LNCAP (cell line): ENCODE results near the gene C1orf116.

Experiments used
- TF ChIP-seq, protein P1 (sequence below): fragments of 450-650 bp; IDR thresholded peaks from 2 replicates; pipeline ENCODE4 v1.5.1; 2017; ENCODE audit warnings: mild to moderate bottlenecking

The C1orf116 gene

DNA sequence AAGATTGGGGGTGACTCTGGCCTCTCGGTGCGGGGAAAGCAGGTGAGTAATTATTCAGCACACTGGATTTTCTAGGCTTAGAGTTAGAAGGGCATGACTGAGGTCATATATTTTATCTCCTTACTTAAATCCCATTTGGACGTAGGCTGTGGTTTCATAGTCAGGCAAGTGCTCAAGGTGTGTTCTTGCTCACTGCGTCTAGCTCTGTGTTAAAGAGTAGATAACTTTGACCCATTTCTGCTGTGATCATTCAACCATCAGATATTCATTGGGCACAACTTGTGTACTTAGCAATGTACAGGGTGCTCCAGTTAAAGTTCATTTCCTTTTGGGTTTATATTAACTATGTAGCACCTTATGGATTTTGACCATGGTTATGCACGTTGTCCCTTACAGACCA, 35.1 kb upstream of the C1orf116 start:
- TF ChIP-seq, protein P1, sequence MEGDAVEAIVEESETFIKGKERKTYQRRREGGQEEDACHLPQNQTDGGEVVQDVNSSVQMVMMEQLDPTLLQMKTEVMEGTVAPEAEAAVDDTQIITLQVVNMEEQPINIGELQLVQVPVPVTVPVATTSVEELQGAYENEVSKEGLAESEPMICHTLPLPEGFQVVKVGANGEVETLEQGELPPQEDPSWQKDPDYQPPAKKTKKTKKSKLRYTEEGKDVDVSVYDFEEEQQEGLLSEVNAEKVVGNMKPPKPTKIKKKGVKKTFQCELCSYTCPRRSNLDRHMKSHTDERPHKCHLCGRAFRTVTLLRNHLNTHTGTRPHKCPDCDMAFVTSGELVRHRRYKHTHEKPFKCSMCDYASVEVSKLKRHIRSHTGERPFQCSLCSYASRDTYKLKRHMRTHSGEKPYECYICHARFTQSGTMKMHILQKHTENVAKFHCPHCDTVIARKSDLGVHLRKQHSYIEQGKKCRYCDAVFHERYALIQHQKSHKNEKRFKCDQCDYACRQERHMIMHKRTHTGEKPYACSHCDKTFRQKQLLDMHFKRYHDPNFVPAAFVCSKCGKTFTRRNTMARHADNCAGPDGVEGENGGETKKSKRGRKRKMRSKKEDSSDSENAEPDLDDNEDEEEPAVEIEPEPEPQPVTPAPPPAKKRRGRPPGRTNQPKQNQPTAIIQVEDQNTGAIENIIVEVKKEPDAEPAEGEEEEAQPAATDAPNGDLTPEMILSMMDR: no peak

DNA sequence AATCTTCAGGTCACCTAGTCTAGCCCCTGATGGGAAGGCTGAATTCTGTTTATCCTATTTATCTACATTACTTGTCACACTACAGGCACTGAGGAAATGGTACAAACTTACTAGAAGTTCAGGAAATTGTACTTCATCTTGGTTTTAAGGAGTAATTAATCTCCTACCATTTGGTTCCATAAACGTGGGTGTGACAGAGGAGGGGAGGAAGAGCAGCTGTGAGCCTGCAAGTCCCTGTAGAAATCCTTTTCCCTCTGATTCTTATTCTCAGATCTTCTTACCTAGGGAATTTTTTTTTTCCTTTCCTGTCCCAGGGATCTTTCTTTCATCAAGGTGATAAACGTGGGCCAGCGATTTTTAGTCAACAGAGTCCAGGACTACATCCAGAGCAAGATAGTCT, 34.6 kb upstream of the C1orf116 start:
- TF ChIP-seq, protein P1: no peak

DNA sequence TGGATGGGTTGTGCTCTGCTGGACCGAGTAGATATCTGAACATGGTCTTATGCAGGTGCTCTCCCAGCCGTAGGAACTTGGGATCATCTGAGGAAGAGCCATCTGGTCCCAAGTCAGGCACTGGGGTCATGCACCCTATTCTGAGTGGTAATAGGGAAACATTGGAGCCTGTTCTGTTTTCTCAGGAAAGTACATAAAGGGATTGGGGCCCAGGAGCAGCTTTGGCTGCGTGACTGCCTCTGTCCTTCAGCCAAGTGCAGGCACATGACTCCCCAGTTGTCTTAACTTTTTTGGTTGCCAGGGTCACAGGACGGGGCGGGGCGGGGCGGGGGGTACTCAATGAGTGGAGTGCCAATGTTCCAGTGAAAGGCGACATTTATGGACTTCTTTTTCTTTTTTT, 32.0 kb upstream of the C1orf116 start:
- TF ChIP-seq, protein P1: no peak

DNA sequence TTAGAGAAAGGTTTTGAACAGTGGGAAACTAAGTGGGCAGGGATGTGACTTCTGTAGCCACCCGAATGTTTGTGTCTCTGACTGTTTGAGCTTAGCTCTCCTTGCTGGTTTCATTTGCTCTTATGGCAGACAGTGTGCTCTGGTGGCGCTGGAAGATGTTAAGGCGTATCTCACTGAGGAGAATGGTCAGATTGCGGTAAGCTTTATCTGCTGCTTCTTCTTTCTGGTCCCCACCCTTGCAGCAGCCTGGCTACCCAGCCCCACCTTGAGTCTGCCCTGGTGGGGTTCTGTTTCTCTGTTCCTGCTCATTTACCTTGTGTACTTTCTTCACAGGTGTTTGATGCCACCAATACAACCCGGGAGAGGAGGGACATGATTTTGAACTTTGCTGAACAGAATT, 30.5 kb upstream of the C1orf116 start:
- TF ChIP-seq, protein P1: no peak

DNA sequence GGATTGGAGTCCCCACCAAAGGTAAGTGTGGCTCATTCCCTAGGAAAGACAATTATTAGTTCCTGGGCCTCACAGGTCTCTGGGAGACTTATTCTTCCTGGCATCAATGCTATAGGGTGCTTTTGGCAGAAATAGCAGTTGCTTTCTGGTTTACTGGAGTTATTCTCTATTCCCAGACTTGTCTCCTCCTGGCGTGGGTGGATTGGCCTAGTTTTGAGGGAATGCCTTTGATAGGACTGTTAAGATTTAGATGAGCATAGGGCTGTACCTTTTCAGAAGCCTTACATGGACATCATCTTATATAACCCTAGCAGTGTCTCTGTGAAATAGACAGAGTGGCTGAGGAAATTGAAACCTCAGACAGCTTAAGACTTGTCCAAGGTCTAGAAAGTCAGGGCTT, 29.5 kb upstream of the C1orf116 start:
- TF ChIP-seq, protein P1: no peak

DNA sequence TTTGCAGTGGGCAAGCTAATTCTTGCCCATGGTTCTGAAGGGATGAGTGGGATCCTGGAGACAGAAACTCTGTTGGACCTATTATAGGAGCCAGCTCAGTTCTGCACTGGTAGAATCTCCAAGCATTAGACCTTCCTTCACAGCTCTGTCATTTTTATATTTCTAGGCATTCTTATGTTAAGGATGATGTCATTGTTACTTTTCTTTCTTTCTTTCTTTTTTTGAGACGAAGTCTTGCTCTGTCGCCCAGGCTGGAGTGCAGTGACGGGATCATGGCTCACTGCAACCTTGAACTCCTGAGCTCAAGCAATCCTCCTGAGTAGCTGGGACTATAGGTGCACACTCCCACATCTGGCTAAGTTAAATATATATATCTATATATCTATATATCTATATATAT, 28.0 kb upstream of the C1orf116 start:
- TF ChIP-seq, protein P1: no peak

DNA sequence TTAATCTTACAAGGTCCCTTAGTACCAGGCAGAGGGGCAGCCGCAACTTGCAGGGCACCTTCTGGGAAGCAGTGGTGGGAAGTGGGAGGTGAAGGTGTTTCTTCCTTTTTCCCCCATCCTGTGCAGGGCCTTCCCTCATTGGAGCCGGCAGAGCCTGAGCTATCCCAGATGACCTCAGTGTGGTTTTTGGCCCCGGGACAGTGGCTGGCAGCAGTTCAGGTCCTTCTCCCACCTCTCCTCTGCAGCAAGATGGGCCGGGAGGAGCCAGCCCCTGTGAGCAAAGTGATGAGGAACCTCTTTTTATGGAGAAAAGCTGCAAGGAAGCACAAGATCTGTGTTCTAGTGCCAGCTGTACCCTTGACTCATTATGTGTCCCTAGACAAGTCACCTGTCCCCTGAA, 27.3 kb upstream of the C1orf116 start:
- TF ChIP-seq, protein P1: no peak
